Measurements from ENCODE around the gene CDK6. TPM values are rescaled to one million over a fixed set of nuclear protein-coding genes. Genes with fewer than 3 reads are reported as not detected.

The CDK6 gene
- polyA plus RNA-seq, 3 donors, result 40.8 to 45.1 (median 42.3) TPM

- no peak for DNase-seq (ENCODE audit: low read depth in 3 of 3, low spot score in 2 of 3)
Measured at GRCh38 chr7:92655346-92655884, 181.0 kb downstream of the CDK6 start.

- no peak for DNase-seq (ENCODE audit: low read depth in 3 of 3, low spot score in 2 of 3)
Measured at GRCh38 chr7:92653136-92653535, 183.2 kb downstream of the CDK6 start.

GRCh38 chr7:92652536-92652935, 183.8 kb downstream of the CDK6 start:
- no peak for DNase-seq (ENCODE audit: low read depth in 3 of 3, low spot score in 2 of 3)

- no peak for DNase-seq (ENCODE audit: low read depth in 3 of 3, low spot score in 2 of 3)
Measured at GRCh38 chr7:92650391-92650790, 186.0 kb downstream of the CDK6 start.

GRCh38 chr7:92648067-92648466, 188.3 kb downstream of the CDK6 start:
- DNase-seq (ENCODE audit: low read depth in 3 of 3, low spot score in 2 of 3), result no peak

GRCh38 chr7:92647652-92648051, 188.7 kb downstream of the CDK6 start:
- DNase-seq (ENCODE audit: low read depth in 3 of 3, low spot score in 2 of 3), result no peak

- no peak for DNase-seq (ENCODE audit: low read depth in 3 of 3, low spot score in 2 of 3)
Measured at GRCh38 chr7:92647011-92647625, 189.3 kb downstream of the CDK6 start.

- no peak for DNase-seq (ENCODE audit: low read depth in 3 of 3, low spot score in 2 of 3)
Measured at GRCh38 chr7:92645114-92646061, 191.0 kb downstream of the CDK6 start.

GRCh38 chr7:92644406-92645113, 191.8 kb downstream of the CDK6 start:
- no peak for DNase-seq (ENCODE audit: low read depth in 3 of 3, low spot score in 2 of 3)

GRCh38 chr7:92643821-92644220, 192.6 kb downstream of the CDK6 start:
- DNase-seq (ENCODE audit: low read depth in 3 of 3, low spot score in 2 of 3), result no peak

GRCh38 chr7:92641921-92642511, 194.4 kb downstream of the CDK6 start:
- DNase-seq (ENCODE audit: low read depth in 3 of 3, low spot score in 2 of 3), result no peak

- no peak for DNase-seq (ENCODE audit: low read depth in 3 of 3, low spot score in 2 of 3)
Measured at GRCh38 chr7:92639966-92640365, 196.4 kb downstream of the CDK6 start.

GRCh38 chr7:92639213-92639896, 197.0 kb downstream of the CDK6 start:
- no peak for DNase-seq (ENCODE audit: low read depth in 3 of 3, low spot score in 2 of 3)

GRCh38 chr7:92636018-92636560, 200.3 kb downstream of the CDK6 start:
- no peak for DNase-seq (ENCODE audit: low read depth in 3 of 3, low spot score in 2 of 3)

GRCh38 chr7:92635538-92635937, 200.8 kb downstream of the CDK6 start:
- DNase-seq (ENCODE audit: low read depth in 3 of 3, low spot score in 2 of 3), result no peak

- no peak for DNase-seq (ENCODE audit: low read depth in 3 of 3, low spot score in 2 of 3)
Measured at GRCh38 chr7:92634924-92635519, 201.4 kb downstream of the CDK6 start.

GRCh38 chr7:92634205-92634604, 202.2 kb downstream of the CDK6 start:
- DNase-seq (ENCODE audit: low read depth in 3 of 3, low spot score in 2 of 3), result no peak

GRCh38 chr7:92633211-92633906, 203.0 kb downstream of the CDK6 start:
- no peak for DNase-seq (ENCODE audit: low read depth in 3 of 3, low spot score in 2 of 3)

GRCh38 chr7:92632791-92633190, 203.6 kb downstream of the CDK6 start:
- DNase-seq (ENCODE audit: low read depth in 3 of 3, low spot score in 2 of 3), result no peak
